AG20443 (cell line): Measurements from ENCODE around the gene PRLH.
"Not testable (repeated sequence)": the region's sequence is repeated elsewhere in the genome, so short reads cannot be mapped to it uniquely, and the experiment has no call there.

Experiments used
- DNase-seq: peaks from one replicate; pipeline ENCODE4 v3.0.0; 2012; ENCODE audit warnings: low spot score, mixed read lengths

PRLH gene

GRCh38 chr2:237583385-237584295, 17.3 kb downstream of the PRLH start:
- no peak for DNase-seq

- DNase-seq = no peak
Measured at GRCh38 chr2:237585590-237586221, 19.3 kb downstream of the PRLH start.

GRCh38 chr2:237588044-237588696, 21.8 kb downstream of the PRLH start:
- no peak for DNase-seq

- peak; percentile 38 for DNase-seq
Measured at GRCh38 chr2:237590272-237591140, 24.1 kb downstream of the PRLH start, which contains the start of gene RAB17. TSS of gene RAB17 (minus strand) at chr2:237590734. CDS start at chr2:237586154, 4,580 bp downstream.

- DNase-seq = no peak
Measured at GRCh38 chr2:237591141-237591881, 24.9 kb downstream of the PRLH start.

- no peak for DNase-seq
Measured at GRCh38 chr2:237592425-237592980, 26.1 kb downstream of the PRLH start.

- no peak for DNase-seq
Measured at GRCh38 chr2:237593036-237593435, 26.7 kb downstream of the PRLH start.

GRCh38 chr2:237593596-237594320, 27.4 kb downstream of the PRLH start:
- no peak for DNase-seq

- DNase-seq = no peak
Measured at GRCh38 chr2:237594514-237594871, 28.1 kb downstream of the PRLH start.

GRCh38 chr2:237595829-237596519, 29.6 kb downstream of the PRLH start:
- DNase-seq = not testable (repeated sequence)

GRCh38 chr2:237596520-237597195, 30.3 kb downstream of the PRLH start:
- DNase-seq = no peak

- DNase-seq = no peak
Measured at GRCh38 chr2:237597196-237598145, 31.1 kb downstream of the PRLH start.

GRCh38 chr2:237598468-237599208, 32.3 kb downstream of the PRLH start:
- no peak for DNase-seq

GRCh38 chr2:237599465-237600110, 33.2 kb downstream of the PRLH start:
- DNase-seq = no peak

GRCh38 chr2:237600205-237600846, 34.0 kb downstream of the PRLH start:
- DNase-seq = peak; percentile 83
